Chondrocyte (in vitro differentiated cells): Measurements from ENCODE around the gene PDE4D. TPM values are rescaled to one million over a fixed set of nuclear protein-coding genes. Genes with fewer than 3 reads are reported as not detected.

ENCODE experiments used
- DNase-seq: peaks from one replicate; pipeline ENCODE4 v3.0.0; 2021; ENCODE audit warnings: mixed read lengths, low spot score
- H3K27ac Mint-ChIP-seq: one replicate; pipeline ENCODE4 v1.8.0; 2021; ENCODE audit warnings: mild to moderate bottlenecking, moderate library complexity, mixed read lengths; ENCODE audit not compliant: unreplicated experiment
- H3K27me3 Mint-ChIP-seq: 2 replicates; pipeline ENCODE4 v1.8.0; 2021; ENCODE audit warnings: low read depth, mixed read lengths
- H3K36me3 Mint-ChIP-seq: 2 replicates; pipeline ENCODE4 v1.8.0; 2021; ENCODE audit warnings: low read depth, mixed read lengths
- H3K4me1 Mint-ChIP-seq: 2 replicates; pipeline ENCODE4 v1.8.0; 2021; ENCODE audit warnings: low read depth, mild to moderate bottlenecking, mixed read lengths
- H3K4me3 Mint-ChIP-seq: one replicate; pipeline ENCODE4 v1.8.0; 2021; ENCODE audit warnings: mild to moderate bottlenecking, moderate library complexity, mixed read lengths; ENCODE audit not compliant: unreplicated experiment
- H3K9me3 Mint-ChIP-seq: 2 replicates; pipeline ENCODE4 v1.8.0; 2021; ENCODE audit warnings: low read depth, mixed read lengths
- total RNA-seq: library from RNA; stranded (reverse); gene quantifications from 3 replicates; pipeline ENCODE4 v1.2.1, GENCODE V29; 2021
- TF ChIP-seq, protein P1 (sequence below): fragments of 200-600 bp; sonication (generic); IDR thresholded peaks from 2 replicates; pipeline ENCODE4 v1.5.0; 2021; ENCODE audit warnings: antibody characterized with exemption, mild to moderate bottlenecking, moderate library complexity

PDE4D gene
- total RNA-seq, 1 donor from 2014 or later = 21.1 TPM

DNA sequence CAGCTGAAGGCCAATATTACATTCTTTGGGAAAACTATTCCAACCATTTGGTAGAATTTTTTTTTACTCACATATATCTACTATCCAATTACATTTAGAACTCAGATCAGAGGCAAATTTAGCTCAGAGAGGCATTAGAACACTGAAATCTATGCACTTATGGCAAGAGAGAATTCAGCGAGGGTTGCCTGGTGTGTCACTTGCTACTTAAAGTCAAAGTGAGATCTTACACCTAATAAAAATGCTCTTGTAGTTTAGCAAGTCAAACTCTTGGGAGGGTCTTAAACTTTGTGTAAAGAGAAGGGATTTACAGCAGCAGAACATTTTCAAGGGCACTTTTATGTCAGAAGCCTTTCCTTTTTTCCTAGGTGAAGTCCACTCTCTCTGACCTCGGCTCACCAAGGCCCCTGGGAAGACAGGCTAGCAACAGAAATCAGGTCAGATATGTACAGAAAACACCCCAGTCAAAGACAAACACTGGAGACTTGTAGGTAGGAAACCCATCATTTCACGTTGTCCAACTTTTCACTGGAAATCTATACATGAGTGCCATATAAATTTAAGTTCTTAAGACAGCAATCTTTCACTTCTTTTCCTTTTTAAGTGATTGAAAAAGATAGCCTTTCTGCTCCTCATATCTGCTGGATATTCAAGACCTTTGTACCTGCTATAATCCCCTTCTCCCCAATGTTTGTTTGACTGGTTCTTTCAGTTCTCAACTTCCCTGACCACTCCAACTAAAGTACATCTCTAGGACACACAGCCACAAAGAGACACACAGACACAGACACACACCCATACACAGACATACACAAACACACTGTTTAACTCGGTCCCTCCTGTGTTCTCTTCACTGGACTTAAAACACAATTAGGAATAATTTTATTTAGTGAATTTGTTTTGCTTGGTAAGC lies 635.8 kb downstream of the PDE4D start:
- TF ChIP-seq, protein P1, sequence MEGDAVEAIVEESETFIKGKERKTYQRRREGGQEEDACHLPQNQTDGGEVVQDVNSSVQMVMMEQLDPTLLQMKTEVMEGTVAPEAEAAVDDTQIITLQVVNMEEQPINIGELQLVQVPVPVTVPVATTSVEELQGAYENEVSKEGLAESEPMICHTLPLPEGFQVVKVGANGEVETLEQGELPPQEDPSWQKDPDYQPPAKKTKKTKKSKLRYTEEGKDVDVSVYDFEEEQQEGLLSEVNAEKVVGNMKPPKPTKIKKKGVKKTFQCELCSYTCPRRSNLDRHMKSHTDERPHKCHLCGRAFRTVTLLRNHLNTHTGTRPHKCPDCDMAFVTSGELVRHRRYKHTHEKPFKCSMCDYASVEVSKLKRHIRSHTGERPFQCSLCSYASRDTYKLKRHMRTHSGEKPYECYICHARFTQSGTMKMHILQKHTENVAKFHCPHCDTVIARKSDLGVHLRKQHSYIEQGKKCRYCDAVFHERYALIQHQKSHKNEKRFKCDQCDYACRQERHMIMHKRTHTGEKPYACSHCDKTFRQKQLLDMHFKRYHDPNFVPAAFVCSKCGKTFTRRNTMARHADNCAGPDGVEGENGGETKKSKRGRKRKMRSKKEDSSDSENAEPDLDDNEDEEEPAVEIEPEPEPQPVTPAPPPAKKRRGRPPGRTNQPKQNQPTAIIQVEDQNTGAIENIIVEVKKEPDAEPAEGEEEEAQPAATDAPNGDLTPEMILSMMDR = no peak
- Mint-ChIP-seq H3K4me1 (peaks cover 54% of the 10 kb centered on the region), H3K4me3 (no peak overlapping the region), H3K36me3 (no peaks in the 10 kb centered on the region), H3K9me3 (no peaks in the 10 kb centered on the region), H3K27me3 (no peaks in the 10 kb centered on the region), H3K27ac (peak overlapping the region; percentile 78)
- no peak for DNase-seq

DNA sequence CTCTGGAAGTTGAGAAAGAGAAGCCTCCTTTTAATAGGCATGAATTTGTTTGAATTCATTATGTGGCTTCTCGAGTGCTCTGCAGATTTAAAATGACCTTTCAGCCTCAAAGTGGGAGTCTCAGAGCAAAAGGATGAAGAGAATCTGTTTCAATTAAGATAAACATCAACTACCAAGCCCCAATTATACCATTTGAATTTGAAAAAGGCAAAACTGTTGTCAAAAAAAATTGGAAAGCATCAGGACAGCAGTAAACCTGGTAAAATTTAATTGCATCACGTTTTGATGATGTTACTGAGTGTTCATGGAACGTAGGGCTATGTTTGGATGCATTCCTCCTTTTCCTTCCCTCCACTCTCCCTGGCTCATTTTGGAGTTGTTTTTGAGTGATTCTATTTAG lies 637.2 kb downstream of the PDE4D start:
- H3K4me3 Mint-ChIP-seq = no peak overlapping the region
- TF ChIP-seq, protein P1 = no peak
- H3K9me3 Mint-ChIP-seq = peaks cover 4% of the 10 kb centered on the region
- no peak for DNase-seq
- no peaks in the 10 kb centered on the region for H3K27me3 Mint-ChIP-seq
- H3K27ac Mint-ChIP-seq = no peak overlapping the region
- peaks cover 54% of the 10 kb centered on the region for H3K4me1 Mint-ChIP-seq
- no peaks in the 10 kb centered on the region for H3K36me3 Mint-ChIP-seq

DNA sequence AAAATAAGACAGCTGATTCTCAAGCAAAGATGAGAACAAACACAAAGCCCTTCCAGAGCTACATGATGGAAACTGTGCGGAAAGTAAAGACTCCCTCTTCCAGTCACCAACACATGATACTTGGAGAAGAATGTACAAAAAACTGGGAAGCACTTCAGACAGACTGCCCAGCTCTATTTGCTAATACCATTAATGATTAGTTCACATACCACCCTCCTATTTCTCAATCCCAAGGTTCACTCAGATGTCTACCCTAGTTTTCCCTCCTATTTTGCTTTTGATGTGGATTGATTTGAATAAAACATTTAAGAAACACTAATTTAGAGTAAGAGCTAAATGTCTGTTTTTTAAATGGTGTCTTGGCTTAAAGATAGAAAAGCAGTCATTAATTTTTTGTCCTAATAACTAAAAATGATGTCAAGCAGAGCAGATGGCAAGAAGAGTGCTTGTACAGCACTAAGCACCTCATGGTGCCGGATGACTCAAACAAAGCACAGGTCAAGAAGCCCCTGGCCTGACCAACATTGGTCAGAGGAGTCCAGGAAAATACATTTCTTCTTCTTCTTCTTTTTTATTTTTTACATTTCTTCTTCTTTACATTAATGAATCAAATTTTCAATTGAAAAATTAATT lies 639.4 kb downstream of the PDE4D start:
- TF ChIP-seq, protein P1 = no peak
- peaks cover 39% of the 10 kb centered on the region for H3K4me1 Mint-ChIP-seq
- H3K27ac Mint-ChIP-seq = no peak overlapping the region
- no peaks in the 10 kb centered on the region for H3K36me3 Mint-ChIP-seq
- DNase-seq = no peak
- no peak overlapping the region for H3K4me3 Mint-ChIP-seq
- no peaks in the 10 kb centered on the region for H3K27me3 Mint-ChIP-seq
- peaks cover 12% of the 10 kb centered on the region for H3K9me3 Mint-ChIP-seq

DNA sequence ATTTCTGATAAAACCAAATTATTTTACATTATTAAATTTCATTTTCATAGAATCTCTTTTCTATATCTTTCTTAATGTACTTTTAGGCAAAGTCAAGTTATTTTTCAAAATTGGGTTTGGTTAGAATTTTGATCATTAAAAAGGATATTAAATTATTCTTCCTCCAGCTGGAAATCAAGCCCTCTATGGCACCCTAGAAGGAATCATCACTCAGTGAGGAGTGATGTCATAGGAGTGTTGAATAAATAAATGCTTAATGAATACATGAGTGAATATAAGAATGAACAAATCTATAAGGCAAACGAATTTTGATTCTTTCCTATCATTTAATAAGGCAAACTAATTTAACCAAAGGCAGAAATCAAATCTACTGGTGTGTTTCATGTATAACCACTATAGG lies 639.9 kb downstream of the PDE4D start:
- Mint-ChIP-seq H3K27ac (no peak overlapping the region), H3K27me3 (no peaks in the 10 kb centered on the region), H3K36me3 (no peaks in the 10 kb centered on the region), H3K4me3 (no peak overlapping the region), H3K9me3 (peaks cover 12% of the 10 kb centered on the region), H3K4me1 (peaks cover 41% of the 10 kb centered on the region)
- DNase-seq = no peak
- TF ChIP-seq, protein P1 = no peak

DNA sequence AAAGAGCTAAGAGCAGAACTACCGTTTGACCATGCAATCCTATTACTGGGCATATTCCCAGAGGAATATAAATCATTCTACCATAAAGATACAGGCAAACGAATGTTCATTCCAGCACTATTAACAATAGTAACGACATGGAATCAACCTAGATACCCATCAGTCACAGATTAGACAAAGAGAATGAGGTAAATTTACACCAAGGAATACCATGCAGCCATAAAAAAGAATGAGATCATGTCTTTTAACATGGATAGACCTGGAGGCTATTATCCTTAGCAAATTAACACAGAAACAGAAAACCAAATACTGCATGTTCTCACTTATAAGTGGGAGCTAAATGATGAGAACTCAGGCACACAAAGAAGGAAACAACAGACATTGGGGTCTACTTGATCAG lies 641.9 kb downstream of the PDE4D start:
- Mint-ChIP-seq H3K36me3 (no peaks in the 10 kb centered on the region), H3K4me1 (peaks cover 44% of the 10 kb centered on the region), H3K4me3 (no peak overlapping the region), H3K9me3 (peaks cover 12% of the 10 kb centered on the region), H3K27ac (no peak overlapping the region), H3K27me3 (no peaks in the 10 kb centered on the region)
- TF ChIP-seq, protein P1 = no peak
- no peak for DNase-seq
